Transverse colon (tissue), 4 donors: Measurements from ENCODE around the gene SLC37A1. TPM values are rescaled to one million over a fixed set of nuclear protein-coding genes. Genes with fewer than 3 reads are reported as not detected.

Experiments
- DNase-seq: peaks from one replicate; pipeline ENCODE4 v3.0.0-alpha.2; 2019
- H3K27ac ChIP-seq, 4 donors: fragments of 200-600 bp; sonication (generic); 2 replicates each; pipeline ENCODE4 v1.5.1; 2016 to 2018; ENCODE audit warnings: inconsistent platforms in 4 of 4
- H3K27me3 ChIP-seq: fragments of 200-600 bp; sonication (generic); 2 replicates; pipeline ENCODE4 v1.5.1; 2017; ENCODE audit warnings: inconsistent platforms
- H3K36me3 ChIP-seq, 4 donors: fragments of 200-600 bp; sonication (generic); 2 replicates each; pipeline ENCODE4 v1.5.1; 2017 to 2019; ENCODE audit warnings: inconsistent platforms in 4 of 4
- H3K4me1 ChIP-seq, 4 donors: fragments of 200-600 bp; sonication (generic); 2 replicates each; pipeline ENCODE4 v1.5.1; 2017 to 2020; ENCODE audit warnings: inconsistent platforms in 4 of 4
- H3K4me3 ChIP-seq, 4 donors: fragments of 200-600 bp; sonication (generic); 1 replicate in 1 of 4; 2 replicates in 3 of 4; pipeline versions ENCODE4 v1.5.1 to v1.6.1; 2017 to 2019; ENCODE audit warnings: inconsistent platforms in 4 of 4
- H3K9me3 ChIP-seq, 2 donors: fragments of 200-600 bp; sonication (generic); 2 replicates each; pipeline ENCODE4 v1.5.1; 2017 to 2019; ENCODE audit warnings: inconsistent platforms in 2 of 2
- CTCF ChIP-seq, 5 experiments: fragments of 200-600 bp in 3 of 5; fragments of 450-650 bp in 2 of 5; sonication (generic) in 3 of 5; IDR thresholded peaks; 1 replicate in 2 of 5; 2 replicates in 3 of 5; pipeline ENCODE4 v1.5.1; 2016 to 2017; ENCODE audit warnings: antibody characterized with exemption in 5 of 5, inconsistent platforms in 3 of 5, mild to moderate bottlenecking in 2 of 5, moderate library complexity in 1 of 5
- EP300 ChIP-seq: sonication (generic); formaldehyde crosslinking; IDR thresholded peaks from one replicate; pipeline ENCODE4 v1.6.1; 2017; ENCODE audit warnings: antibody characterized with exemption, low read depth
- POLR2A ChIP-seq: fragments of 450-650 bp; IDR thresholded peaks from one replicate; pipeline ENCODE4 v1.6.1; 2016; ENCODE audit warnings: antibody characterized with exemption, mild to moderate bottlenecking, moderate library complexity
- POLR2AphosphoS5 ChIP-seq, 3 donors: sonication (generic); formaldehyde crosslinking; IDR thresholded peaks; one replicate each; pipeline ENCODE4 v1.6.1; 2016; ENCODE audit warnings: antibody characterized with exemption in 3 of 3
- WGBS, 2 donors: methylation state at CpG; one replicate each; pipeline ENCODE4 v1.1.5; 2018; ENCODE audit warnings: low coverage in 1 of 2; 5-methylcytosine and 5-hydroxymethylcytosine counted together
- in situ Hi-C, 4 donors: fragments of 200-750 bp; cut with MboI; loops; one replicate each; pipeline versions ENCODE4 v1.15.0 to v1.15.1; 2017; ENCODE audit warnings: low sequenced_read_pairs in 3 of 4, low pct_ligation_motif_present in 1 of 4, low pct_unique_long_range_greater_than_20kb in 1 of 4
- intact Hi-C: fragments of 100-400 bp; cut with DNase I; formaldehyde crosslinking; loops from one replicate; pipeline ENCODE4 v1.15.1; 2023; ENCODE audit warnings: low total_unique reads
- total RNA-seq, 4 donors: library from RNA; depleted of rRNA; stranded (reverse); fragments of >200 nt; gene quantifications; one replicate each; pipeline ENCODE4 v1.1.0, GENCODE V29; 2016

The SLC37A1 gene
- total RNA-seq, 4 donors from 2014 or later = 80.8 to 139 (median 117) TPM

- Histone ChIP-seq H3K9me3 (no peaks in the 10 kb centered on the region), H3K4me1 (peaks cover 29 to 54% (median 50%) of the 10 kb centered on the region in 4 donors), H3K27ac (no peak overlapping the region), H3K4me3 (no peak overlapping the region), H3K27me3 (no peaks in the 10 kb centered on the region), H3K36me3 (no peaks in the 10 kb centered on the region)
- intact Hi-C loops = no loop called here
- in situ Hi-C loops = loop anchor here in 1 of 4 donors (10.0 kb wide), 1 partner anchor 65 kb away; no protein-coding TSS in a partner anchor
- no peak for TF ChIP-seq POLR2A
- no peak for TF ChIP-seq CTCF (IDR thresholded peaks at IDR 0.05)
- TF ChIP-seq POLR2AphosphoS5 (IDR thresholded peaks at IDR 0.05) = no peak
- no peak for TF ChIP-seq EP300
- 64 to 86% methylated on average over 3 to 5 of the region's 5 CpGs for WGBS, 2 donors
- DNase-seq = no peak
Observed at GRCh38 chr21:42530167-42530518, 16.5 kb downstream of the SLC37A1 start.

GRCh38 chr21:42531771-42532170 is 18.1 kb downstream of the SLC37A1 start:
- H3K36me3 ChIP-seq = no peaks in the 10 kb centered on the region
- WGBS, 2 donors = 88 to 100% methylated on average over 1 to 8 of the region's 8 CpGs
- no peak overlapping the region for H3K27ac ChIP-seq
- DNase-seq = no peak
- TF ChIP-seq POLR2AphosphoS5 (IDR thresholded peaks at IDR 0.05) (no peak), CTCF (IDR thresholded peaks at IDR 0.05) (no peak), EP300 (no peak), POLR2A (no peak)
- intact Hi-C loops (no loop called here), in situ Hi-C loops (loop anchor here in 1 of 4 donors (10.0 kb wide), 1 partner anchor 67 kb away; no protein-coding TSS in a partner anchor)
- H3K27me3 ChIP-seq = no peaks in the 10 kb centered on the region
- peaks cover 12 to 53% (median 43%) of the 10 kb centered on the region in 4 donors for H3K4me1 ChIP-seq
- H3K4me3 ChIP-seq = no peak overlapping the region
- H3K9me3 ChIP-seq = no peaks in the 10 kb centered on the region

GRCh38 chr21:42532466-42533181 is 19.0 kb downstream of the SLC37A1 start:
- Histone ChIP-seq H3K27ac (peak overlapping the region in 2 of 4 donors; percentile 8 to 22), H3K36me3 (no peaks in the 10 kb centered on the region), H3K4me1 (peaks cover 4 to 48% (median 35%) of the 10 kb centered on the region in 4 donors), H3K4me3 (no peak overlapping the region), H3K27me3 (no peaks in the 10 kb centered on the region), H3K9me3 (no peaks in the 10 kb centered on the region)
- no peak for TF ChIP-seq EP300
- TF ChIP-seq POLR2AphosphoS5 (IDR thresholded peaks at IDR 0.05) = peak in 2 of 3 donors; percentile 23 to 31
- intact Hi-C loops = no loop called here
- peak; percentile 61 for DNase-seq
- WGBS, 2 donors = 84 to 87% methylated on average over 4 to 10 of the region's 18 CpGs
- in situ Hi-C loops = loop anchor here in 1 of 4 donors (10.0 kb wide), 1 partner anchor 68 kb away; no protein-coding TSS in a partner anchor

- no peaks in the 10 kb centered on the region for H3K36me3 ChIP-seq
- peak; percentile 5 for DNase-seq
- H3K4me3 ChIP-seq = no peak overlapping the region
- no peak overlapping the region for H3K27ac ChIP-seq
- intact Hi-C loops (no loop called here), in situ Hi-C loops (loop anchor here in 1 of 4 donors (10.0 kb wide), 1 partner anchor 69 kb away; no protein-coding TSS in a partner anchor)
- no peaks in the 10 kb centered on the region for H3K9me3 ChIP-seq
- peaks cover 0 to 40% (median 28%) of the 10 kb centered on the region in 4 donors for H3K4me1 ChIP-seq
- no peaks in the 10 kb centered on the region for H3K27me3 ChIP-seq
- WGBS, 2 donors = 93 to 96% methylated on average over 4 to 13 of the region's 13 CpGs
- TF ChIP-seq CTCF (IDR thresholded peaks at IDR 0.05) (no peak), POLR2AphosphoS5 (IDR thresholded peaks at IDR 0.05) (no peak), EP300 (no peak), POLR2A (no peak)
Observed at GRCh38 chr21:42533306-42533962, 19.8 kb downstream of the SLC37A1 start.
